ENCODE measurements around the gene TRPM8.

The TRPM8 gene

DNA sequence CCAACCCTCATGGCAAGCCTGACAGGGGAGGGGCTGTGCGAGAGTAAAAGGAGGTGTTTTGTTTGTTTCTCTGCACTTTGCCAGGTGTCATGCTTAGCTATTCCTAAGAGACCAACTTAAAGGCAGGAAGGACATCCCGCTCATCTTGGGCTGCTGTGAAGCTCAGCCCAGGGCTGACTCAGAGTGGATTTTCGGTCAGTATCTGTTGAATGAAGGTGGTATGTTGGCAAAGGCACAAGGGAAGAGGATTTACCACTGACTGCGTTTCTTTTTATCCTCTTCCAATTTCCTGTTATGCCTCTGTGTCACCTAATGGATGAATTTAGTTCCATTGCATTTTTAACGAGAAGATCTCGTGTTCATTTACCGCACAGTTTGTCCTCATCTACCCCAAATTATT is 18.9 kb downstream of the TRPM8 start:
- TF ChIP-seq, protein P1, sequence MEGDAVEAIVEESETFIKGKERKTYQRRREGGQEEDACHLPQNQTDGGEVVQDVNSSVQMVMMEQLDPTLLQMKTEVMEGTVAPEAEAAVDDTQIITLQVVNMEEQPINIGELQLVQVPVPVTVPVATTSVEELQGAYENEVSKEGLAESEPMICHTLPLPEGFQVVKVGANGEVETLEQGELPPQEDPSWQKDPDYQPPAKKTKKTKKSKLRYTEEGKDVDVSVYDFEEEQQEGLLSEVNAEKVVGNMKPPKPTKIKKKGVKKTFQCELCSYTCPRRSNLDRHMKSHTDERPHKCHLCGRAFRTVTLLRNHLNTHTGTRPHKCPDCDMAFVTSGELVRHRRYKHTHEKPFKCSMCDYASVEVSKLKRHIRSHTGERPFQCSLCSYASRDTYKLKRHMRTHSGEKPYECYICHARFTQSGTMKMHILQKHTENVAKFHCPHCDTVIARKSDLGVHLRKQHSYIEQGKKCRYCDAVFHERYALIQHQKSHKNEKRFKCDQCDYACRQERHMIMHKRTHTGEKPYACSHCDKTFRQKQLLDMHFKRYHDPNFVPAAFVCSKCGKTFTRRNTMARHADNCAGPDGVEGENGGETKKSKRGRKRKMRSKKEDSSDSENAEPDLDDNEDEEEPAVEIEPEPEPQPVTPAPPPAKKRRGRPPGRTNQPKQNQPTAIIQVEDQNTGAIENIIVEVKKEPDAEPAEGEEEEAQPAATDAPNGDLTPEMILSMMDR (IDR thresholded peaks at IDR 0.05; ENCODE audit: insufficient read depth, missing control alignments) = no peak
- FAIRE-seq = no peak
- DNase-seq (ENCODE audit: insufficient read length, low spot score) = no peak

DNA sequence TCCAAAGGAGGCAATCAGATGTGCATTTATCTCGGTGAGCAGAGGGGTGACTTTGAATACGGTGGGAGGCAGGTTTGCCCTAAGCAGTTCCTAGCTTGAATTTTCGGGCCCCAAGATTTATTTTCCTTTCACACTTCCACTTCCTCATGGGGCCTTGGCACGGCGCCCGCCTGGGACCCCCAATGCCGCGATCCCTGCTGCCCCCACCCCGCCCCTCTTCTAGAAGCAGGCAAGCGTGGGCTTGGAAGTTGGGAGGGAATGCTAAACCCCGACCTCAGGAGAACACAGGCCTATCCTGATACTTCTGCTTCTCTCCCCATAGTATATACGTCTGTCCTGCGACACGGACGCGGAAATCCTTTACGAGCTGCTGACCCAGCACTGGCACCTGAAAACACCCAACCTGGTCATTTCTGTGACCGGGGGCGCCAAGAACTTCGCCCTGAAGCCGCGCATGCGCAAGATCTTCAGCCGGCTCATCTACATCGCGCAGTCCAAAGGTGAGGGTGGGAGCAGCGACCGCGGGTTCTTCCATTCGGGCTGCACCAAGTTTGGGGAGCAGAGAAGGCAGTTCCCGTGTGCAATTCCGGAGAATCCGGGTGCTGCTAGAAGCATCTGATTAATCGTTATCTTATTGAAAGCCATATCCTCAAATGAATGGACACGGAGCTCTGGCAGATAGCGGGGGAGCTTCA is 21.6 kb downstream of the TRPM8 start:
- TF ChIP-seq, protein P1 (IDR thresholded peaks at IDR 0.05; ENCODE audit: insufficient read depth, missing control alignments) = no peak
- FAIRE-seq (no peak), DNase-seq (ENCODE audit: insufficient read length, low spot score) (peak; percentile 32)

DNA sequence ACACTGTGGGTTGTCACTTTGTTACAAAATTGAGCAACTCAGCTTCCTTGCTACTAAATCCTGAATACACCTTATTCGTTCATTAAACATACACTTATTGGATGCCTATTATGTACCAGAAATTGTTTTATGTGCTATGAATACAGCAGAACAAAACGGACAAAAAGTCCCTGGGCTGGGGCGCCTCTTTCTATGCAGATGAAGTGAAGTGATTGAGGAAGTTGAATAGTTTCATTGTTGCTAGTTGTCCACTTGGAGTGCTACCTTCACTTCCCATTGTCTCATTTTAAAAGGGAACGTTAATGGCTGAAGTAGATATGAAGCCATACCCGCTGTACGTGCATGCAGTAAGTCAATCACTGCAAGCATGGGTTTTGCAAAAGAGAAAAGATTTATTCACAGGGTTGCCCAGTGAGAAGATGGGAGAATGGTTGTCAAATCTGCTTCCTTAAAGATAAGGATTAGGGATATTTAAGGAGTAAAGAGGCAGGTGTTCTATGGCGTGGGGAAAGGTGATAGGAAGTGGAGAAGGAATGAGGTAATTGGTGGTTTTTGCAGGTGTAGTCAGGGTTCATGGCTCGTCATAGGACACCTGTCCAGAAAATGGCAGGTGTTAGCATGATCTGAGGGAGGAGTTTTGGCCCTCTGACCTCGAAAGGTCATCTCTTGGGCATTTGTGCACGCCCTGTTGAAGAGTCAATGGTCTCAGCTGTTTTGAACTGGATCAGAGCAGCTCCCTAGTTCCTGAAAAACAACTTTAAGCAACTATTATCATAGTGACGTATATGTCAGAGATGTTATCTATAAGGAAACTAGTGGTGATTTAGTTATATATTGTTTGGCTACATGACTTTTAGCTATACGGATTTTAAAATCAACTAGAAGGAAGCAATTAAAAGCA is 23.5 kb downstream of the TRPM8 start:
- TF ChIP-seq, protein P1 (IDR thresholded peaks at IDR 0.05; ENCODE audit: insufficient read depth, missing control alignments) = no peak
- DNase-seq (ENCODE audit: insufficient read length, low spot score) = no peak
- FAIRE-seq = no peak

DNA sequence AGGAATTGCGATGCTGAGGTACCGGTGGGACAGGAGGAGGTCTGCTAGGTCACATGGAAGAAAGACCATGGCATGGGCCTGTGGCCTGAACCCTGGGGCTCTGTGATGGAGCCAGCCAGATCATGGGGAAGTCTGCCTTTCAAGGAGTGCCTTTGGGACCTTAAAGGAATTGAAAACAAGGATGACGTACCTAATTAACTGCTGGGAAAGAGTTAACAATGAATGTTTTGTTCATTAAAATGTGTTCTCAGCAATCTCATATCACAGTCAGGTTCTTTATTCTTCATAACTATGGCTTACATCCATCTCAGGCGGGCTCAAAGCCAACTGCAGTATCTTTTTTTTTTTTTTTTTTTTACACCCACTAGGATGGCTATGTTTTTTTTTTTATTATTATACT is 25.6 kb downstream of the TRPM8 start:
- FAIRE-seq (no peak), DNase-seq (ENCODE audit: insufficient read length, low spot score) (no peak)
- TF ChIP-seq, protein P1 (IDR thresholded peaks at IDR 0.05; ENCODE audit: insufficient read depth, missing control alignments) = no peak

DNA sequence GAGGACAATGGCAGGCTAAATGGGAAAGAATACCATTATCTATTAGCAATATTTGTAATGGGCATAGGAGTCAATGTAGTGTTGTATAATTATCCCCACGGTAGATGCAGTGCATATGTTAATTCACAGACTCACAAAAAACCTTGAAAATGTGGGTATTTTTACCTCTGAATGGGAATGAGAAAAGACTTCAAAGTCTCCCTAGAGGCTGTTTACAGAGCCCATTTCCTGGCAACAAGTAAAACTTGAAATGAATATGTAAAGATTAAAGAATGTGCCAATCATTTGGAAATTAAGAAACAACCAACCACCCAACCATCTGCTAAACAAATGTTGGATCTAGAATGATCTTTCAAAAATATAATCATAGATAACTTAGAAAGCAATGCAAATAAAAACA is 27.1 kb downstream of the TRPM8 start:
- DNase-seq (ENCODE audit: insufficient read length, low spot score) = no peak
- no peak for FAIRE-seq
- TF ChIP-seq, protein P1 (IDR thresholded peaks at IDR 0.05; ENCODE audit: insufficient read depth, missing control alignments) = no peak

DNA sequence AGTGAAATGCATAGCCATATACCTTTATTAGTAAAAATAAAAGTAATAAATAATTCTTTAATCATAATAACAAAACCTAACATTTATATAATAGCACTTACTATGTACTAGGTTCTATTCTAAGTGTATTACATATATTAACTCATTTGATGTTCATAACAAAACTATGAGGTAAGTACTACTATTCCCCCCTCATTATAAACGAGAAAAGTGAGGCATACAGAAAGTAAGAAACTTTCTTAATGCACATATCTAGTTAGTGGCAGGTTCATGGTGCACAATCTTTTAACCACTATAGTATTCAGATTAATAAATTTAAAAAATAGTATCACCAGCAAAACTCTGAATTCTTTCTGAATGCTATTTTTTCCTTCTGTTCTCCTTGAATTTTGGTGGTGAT is 27.5 kb downstream of the TRPM8 start:
- no peak for DNase-seq (ENCODE audit: insufficient read length, low spot score)
- FAIRE-seq = no peak

More for the DNA sequence above, 27.5 kb downstream of the TRPM8 start:
- TF ChIP-seq, protein P1 (IDR thresholded peaks at IDR 0.05; ENCODE audit: insufficient read depth, missing control alignments) = no peak
